DND-41 (cell line): Measurements from ENCODE around the gene BUD13.

Experiments used
- EZH2 ChIP-seq: IDR thresholded peaks from 3 replicates; pipeline ENCODE4 v1.6.1; 2012; ENCODE audit warnings: borderline replicate concordance, low read depth, mild to moderate bottlenecking, moderate library complexity, low read length, inconsistent platforms; ENCODE audit not compliant: severe bottlenecking
- TF ChIP-seq, protein P1 (sequence below): IDR thresholded peaks from 2 replicates; pipeline ENCODE4 v1.5.1; 2012; ENCODE audit warnings: borderline replicate concordance, low read length, moderate library complexity, mild to moderate bottlenecking; ENCODE audit not compliant: poor library complexity, severe bottlenecking; ENCODE audit errors: extremely low read depth

DNA sequence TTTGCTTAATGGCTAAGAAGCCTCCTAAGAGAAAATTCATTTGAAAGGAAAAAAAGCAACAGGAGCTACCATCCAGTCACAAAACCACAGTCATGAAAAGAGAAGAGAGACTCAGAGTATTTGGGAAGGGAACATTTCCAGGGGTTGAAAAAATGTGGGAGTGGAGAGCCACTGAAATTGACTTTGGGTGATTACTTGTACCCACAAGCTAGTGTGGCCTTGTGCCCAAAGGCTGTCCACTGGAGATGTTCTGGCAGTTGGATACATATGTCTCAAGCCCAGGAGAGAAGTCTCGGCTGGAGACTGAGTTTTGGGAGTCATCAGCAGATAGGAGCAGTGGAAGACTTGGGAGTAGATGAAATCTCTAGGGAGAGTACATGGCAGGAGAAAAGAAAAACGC lies 22.1 kb upstream of the BUD13 start:
- TF ChIP-seq, protein P1, sequence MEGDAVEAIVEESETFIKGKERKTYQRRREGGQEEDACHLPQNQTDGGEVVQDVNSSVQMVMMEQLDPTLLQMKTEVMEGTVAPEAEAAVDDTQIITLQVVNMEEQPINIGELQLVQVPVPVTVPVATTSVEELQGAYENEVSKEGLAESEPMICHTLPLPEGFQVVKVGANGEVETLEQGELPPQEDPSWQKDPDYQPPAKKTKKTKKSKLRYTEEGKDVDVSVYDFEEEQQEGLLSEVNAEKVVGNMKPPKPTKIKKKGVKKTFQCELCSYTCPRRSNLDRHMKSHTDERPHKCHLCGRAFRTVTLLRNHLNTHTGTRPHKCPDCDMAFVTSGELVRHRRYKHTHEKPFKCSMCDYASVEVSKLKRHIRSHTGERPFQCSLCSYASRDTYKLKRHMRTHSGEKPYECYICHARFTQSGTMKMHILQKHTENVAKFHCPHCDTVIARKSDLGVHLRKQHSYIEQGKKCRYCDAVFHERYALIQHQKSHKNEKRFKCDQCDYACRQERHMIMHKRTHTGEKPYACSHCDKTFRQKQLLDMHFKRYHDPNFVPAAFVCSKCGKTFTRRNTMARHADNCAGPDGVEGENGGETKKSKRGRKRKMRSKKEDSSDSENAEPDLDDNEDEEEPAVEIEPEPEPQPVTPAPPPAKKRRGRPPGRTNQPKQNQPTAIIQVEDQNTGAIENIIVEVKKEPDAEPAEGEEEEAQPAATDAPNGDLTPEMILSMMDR: no peak
- TF ChIP-seq EZH2: no peak
